Measurements from ENCODE around the gene LMBRD1.

DNA sequence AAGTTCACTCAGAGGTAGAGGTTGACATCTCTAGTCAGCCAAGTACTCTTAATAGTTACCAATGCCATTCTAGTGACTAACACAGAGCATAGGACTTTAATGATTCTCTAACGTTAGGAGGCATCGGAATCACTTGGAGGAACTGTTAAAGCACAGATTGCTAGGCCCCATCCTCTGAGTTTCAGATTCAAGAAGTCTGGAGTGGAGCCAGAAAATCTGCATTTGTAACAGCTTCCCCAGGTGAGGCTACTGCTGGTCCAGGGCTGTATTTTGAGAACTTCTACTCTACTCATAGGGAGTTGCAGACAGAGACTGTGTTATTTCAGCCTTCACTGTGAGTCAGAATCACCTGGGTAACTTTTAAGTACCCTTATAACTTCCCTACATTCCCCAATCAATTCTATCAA is 5.7 kb downstream of the LMBRD1 start:
- TF ChIP-seq, protein P1, sequence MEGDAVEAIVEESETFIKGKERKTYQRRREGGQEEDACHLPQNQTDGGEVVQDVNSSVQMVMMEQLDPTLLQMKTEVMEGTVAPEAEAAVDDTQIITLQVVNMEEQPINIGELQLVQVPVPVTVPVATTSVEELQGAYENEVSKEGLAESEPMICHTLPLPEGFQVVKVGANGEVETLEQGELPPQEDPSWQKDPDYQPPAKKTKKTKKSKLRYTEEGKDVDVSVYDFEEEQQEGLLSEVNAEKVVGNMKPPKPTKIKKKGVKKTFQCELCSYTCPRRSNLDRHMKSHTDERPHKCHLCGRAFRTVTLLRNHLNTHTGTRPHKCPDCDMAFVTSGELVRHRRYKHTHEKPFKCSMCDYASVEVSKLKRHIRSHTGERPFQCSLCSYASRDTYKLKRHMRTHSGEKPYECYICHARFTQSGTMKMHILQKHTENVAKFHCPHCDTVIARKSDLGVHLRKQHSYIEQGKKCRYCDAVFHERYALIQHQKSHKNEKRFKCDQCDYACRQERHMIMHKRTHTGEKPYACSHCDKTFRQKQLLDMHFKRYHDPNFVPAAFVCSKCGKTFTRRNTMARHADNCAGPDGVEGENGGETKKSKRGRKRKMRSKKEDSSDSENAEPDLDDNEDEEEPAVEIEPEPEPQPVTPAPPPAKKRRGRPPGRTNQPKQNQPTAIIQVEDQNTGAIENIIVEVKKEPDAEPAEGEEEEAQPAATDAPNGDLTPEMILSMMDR (IDR thresholded peaks at IDR 0.05), result no peak
- no peak for TF ChIP-seq POLR2A (IDR thresholded peaks at IDR 0.05)
